Measurements from ENCODE around the gene ZNF160.
"Not testable (repeated sequence)": the region's sequence is repeated elsewhere in the genome, so short reads cannot be mapped to it uniquely, and the experiment has no call there.

The ZNF160 gene

DNA sequence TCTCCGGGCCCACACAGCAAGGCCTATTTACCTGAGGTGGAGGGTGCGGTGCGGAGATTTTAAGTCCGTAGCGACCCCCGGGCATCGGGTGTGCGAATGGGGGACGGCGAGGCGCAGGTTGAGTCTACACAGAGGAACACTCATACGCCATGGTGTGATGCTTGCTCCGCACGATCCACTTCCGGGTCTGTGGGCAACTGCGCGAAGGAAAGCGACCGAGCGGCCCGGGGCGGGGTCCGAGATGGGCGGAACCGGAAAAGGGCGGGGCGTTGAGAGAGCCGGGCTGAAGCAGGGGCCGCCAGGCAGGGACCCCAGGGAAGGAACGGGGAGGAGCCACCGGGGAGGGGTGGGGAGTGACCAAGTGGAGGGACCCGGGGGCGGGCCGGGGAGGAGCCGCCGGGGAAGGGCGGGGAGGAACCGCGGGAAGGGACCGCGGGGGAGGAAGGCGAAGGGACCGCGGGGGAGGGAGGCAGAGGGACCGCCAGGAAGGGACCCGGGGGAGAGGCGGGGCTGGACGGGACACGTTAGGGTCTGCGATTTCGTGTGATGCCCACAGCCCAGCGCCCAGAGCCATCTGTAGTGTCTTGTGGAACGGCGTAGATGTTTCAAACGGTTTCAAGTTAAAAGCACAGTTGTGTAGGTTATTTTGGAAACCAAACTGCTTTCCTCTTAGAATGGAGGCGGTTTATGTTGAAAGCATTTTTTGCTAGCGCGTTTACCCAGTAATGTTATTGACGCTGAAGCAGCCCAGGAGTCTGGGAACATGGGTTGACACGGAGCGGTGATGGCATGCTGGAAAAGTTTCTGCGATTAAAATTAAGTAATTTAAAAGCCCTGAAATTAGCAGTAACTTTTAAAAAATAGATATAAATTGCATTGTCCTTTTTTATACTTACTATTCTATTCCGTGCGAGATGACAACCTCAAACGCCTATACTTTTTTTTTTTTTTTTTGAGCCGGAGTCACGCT, at the start of gene ZNF160:
Gene ZNF160 (minus strand): TSS at position 189 of the 970 bp plus-strand sequence. CDS start 17,146 bp downstream, outside the sequence.
- peak; percentile 41 for FAIRE-seq

GRCh38 chr19:53147645-53148044, 44.4 kb upstream of the ZNF160 start:
- FAIRE-seq = no peak

- no peak for FAIRE-seq
These were observed 37.1 kb upstream of the ZNF160 start for GRCh38 chr19:53140351-53140750.

DNA sequence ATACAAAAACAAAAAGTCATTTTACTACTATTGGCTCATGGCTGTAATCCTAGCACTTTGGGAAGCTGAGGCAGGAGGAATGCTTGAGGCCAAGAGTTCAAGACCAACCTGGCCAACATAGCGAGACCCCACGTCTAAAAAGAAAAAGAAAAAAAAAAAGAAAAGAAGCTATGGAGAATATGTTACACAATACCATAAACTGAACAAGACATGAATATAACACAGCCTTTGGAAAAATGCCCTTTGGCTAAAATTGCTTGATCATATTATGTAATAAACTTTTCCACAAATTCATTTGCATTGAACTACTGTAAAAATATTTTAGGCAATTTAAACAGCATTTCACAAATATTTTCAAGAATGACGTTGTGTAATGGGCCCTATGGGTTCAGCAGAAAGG, 33.2 kb upstream of the ZNF160 start:
- FAIRE-seq = no peak

DNA sequence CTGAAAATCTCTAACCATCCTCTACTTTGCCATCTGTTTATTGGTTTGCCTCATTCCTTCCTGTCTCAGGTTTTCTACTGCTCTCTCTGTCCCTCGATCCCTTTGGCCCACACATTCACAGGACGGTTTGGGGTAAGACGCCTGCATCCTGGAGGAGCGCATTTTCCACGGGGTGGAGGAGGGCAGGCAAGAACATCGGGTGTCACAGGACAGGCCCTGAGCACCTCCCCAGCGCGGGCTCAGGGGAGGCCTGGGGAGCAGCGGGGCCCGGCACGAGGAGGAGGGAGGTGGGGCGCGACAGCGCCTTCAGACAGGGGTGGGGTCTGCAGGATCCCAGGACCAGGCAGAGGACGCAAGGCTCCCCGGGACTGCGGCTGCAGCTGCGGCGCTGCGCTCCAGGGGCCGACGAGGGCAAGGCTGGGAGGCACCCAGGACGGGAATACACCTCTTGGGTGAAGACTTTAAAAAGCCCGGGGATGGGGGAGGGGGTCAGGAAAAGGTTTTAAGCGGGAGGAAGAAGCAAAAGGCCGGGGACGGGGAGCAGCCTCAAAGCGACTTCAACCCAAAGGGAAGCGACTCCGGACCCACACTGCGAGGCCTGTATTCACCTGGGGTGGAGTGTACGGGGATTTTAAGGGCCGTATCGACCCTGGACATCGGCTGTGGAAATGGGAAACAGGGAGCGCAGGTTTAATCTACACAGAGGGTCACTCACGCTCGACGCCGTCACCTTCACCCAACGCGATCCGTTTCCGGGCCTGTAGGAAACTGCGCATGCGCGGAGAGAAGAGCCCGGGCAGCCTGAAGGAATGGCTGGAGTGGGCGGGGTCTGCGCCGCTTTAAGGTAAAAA, 29.1 kb upstream of the ZNF160 start, which contains the start of gene ZNF415:
Gene ZNF415 (minus strand): TSS at position 770 of the 851 bp plus-strand sequence. CDS start 10,234 bp downstream, outside the sequence.
- FAIRE-seq = no peak

DNA sequence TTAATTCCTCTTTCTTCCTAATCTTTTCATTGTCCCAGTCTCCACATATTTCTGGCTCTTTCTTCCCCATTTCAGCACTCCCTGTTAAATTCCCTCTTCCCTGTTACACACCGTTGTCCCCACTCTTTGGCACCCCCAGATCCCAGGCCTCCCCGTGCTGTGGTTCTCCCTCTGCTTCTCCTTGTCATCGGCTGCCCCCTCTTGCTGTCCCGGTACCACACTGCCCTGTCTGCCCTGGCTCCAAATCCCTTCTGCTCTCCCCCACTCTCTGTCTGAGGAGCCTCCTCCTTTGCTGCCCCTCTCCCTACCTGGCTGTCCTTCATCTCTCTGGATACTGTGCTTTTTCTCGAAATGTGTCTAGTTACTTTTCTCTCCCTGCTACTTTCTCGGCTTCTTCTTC, 28.5 kb upstream of the ZNF160 start:
- no peak for FAIRE-seq

DNA sequence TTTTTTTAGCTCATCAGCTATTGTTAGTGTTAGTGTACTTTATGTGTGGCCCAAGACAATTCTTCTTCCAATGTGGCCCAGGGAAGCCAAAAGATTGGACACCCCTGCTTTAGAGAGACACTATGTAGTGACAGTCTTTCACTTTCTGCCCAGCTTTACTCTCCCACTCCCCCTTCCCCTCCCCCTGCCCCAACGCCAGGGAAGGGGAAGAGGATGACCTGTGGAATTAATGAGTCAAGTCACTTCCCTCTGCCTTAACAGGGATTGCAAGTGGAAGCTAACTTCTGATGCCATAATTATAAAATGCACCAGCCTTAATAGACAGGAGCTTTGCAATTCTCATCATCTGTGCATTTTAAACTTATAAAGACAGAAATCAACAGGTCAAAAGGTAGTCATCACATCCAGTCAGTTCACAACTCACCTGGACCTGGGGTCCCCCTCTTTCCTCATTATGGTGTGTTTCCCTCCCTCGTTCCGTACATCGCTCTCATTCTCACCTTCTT, 27.9 kb upstream of the ZNF160 start:
- no peak for FAIRE-seq

DNA sequence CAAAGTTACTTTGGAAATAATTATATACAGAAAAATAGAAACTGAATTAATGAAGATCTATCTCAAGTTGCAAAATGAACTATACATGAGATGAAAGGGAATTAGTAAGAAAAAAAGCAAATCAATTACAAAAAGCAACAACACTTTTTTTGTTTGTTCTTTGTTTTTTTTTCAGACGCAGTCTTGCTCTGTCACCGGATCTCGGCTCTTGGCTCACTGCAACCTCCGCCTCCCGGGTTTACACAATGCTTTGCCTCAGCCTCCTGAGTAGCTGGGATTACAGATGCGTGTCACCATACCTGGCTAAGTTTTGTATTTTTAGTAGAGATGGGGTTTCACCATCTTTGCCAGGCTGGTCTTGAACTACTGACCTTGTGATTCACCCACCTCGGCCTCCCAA, 27.3 kb upstream of the ZNF160 start:
- no peak for FAIRE-seq

GRCh38 chr19:53126733-53127526, 23.7 kb upstream of the ZNF160 start:
- not testable (repeated sequence) for FAIRE-seq

GRCh38 chr19:53123400-53123799, 20.2 kb upstream of the ZNF160 start:
- FAIRE-seq = no peak

DNA sequence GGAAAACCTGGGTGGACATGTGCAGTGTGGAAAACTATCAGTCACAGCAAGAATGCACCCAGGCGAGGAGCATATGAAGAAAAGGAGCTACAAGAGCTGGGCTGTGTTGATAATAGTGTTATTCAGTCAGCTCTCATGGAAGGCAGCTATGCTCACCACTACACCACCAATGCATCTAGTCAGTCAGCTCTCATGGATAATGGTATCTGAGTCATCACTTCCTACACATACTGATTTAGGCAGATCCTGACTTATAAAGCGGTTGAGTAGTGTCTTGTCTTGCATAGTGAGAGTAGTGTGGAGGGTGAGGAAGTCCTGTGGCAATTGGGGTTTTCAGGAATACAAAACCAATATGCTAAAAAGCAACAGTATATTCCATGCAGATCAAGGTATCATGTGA, 9.1 kb upstream of the ZNF160 start:
- FAIRE-seq = no peak

DNA sequence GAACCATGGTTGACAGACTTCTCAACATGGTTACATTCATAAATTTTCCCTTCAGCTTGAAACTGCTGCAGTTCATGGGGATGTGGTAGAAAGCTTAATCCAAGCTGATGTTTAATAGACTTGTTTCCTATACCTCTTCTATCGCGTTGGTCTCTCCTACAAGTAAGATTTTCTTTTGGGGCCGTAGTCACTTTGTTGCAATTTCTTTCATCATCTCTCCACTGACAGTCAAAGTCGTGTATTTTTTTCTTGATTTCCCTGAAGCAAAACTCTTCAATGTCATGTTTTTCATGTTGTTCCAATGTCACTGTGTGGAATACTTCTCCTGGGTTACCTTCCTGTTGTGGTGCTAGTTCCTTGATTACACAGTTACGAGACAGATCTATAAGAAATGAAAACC, 6.3 kb upstream of the ZNF160 start:
- no peak for FAIRE-seq

GRCh38 chr19:53102756-53103233, 427 bp downstream of the ZNF160 start:
- no peak for FAIRE-seq

DNA sequence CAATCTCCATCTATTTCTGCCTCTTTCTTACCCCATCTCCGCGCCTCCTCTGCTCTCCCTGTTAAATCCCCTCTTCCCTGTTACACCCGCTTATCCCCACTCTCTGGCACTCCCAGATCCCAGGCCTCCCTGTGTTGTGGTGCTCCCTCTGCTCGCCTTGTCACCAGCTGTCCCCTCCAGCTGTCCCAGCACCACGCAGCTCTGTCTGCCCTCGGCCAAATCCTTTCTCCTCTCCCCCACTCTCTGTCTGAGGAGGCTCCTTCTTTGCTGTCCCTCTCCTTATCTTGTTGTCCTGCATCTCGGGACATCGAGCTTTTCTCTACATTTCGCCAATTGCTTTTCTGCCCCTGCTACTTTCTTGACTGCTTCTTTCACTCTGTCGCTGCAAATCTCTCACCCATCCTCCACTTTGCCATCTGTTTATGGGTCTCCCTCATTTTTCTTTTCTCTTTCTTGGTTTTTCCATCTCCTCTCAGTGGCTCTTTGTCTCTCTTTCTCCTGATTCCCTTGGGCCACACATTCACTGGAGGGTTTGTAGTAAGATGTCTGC, 941 bp downstream of the ZNF160 start:
- no peak for FAIRE-seq

- no peak for FAIRE-seq
These were observed 1.7 kb downstream of the ZNF160 start for GRCh38 chr19:53101518-53101917.

DNA sequence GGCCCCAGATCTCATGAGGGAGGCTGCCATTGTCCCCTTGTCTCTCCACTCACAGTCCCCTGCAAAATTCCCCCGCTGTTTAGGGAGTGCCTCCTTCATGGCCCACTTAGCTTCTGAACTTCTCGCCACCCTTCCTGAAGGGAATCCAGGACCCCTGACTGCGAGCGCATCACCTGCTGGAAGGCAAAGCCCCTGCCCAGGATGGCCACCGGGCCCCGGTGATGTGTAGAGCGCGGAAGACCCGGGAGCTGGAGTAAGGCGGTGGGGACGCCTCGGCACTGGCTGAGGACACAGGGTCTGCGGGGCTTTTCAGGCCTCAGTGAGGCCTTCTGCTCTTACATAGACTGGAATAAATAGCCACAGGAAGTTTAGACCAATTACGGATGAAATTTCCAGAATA, 4.7 kb downstream of the ZNF160 start:
- FAIRE-seq = not testable (repeated sequence)

DNA sequence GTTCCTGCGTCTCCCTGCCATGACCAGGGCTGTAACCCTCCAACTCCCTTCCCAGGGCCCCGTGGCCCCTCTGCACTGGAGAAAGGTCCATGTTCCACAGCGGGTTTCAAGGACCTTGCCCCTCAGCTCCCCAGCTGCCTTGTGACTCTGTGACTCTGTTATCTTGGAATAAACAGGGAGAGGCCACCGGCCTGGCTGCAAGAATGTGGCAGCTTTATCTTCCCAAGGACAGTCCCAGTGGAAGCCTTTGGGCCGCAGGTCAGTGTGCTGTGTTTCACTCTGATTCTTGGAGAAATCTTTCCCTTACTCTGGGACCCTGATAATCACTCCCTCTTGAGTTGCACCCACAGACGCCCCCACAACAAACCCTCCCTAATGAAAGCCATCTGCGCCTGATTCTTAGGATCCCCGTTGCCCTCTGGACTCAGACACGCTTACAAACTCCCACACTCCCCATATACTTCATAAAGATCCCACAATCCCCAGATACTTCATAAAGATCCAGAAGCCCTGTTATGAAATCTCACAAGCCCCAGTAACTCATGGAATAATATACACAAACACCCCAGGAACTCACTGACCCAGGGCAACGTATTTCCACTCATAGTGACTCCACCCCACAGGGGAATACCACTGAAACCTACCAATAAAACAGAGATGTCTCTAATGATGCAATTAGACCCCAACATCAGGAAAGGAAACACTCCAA, 6.1 kb downstream of the ZNF160 start:
- FAIRE-seq = not testable (repeated sequence)

DNA sequence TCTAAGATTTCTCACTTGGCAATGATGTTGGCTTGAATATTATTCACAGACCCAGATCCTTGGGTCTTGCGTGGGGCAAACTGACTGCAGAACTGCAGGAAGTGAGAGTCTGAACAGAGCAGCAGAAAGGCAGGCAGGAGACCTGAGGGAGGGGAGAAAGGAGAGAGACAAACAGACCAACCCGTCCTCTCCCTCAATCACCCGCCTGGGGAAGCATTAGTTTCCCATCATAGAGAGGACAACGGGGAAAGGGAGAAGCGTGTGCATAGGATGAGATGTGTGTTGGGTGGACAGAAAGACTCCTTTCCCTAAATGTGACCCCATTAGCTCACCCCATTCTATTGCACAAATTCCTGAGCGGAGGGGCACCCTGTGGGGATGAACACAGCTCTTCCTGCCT, 6.6 kb downstream of the ZNF160 start:
- not testable (repeated sequence) for FAIRE-seq

DNA sequence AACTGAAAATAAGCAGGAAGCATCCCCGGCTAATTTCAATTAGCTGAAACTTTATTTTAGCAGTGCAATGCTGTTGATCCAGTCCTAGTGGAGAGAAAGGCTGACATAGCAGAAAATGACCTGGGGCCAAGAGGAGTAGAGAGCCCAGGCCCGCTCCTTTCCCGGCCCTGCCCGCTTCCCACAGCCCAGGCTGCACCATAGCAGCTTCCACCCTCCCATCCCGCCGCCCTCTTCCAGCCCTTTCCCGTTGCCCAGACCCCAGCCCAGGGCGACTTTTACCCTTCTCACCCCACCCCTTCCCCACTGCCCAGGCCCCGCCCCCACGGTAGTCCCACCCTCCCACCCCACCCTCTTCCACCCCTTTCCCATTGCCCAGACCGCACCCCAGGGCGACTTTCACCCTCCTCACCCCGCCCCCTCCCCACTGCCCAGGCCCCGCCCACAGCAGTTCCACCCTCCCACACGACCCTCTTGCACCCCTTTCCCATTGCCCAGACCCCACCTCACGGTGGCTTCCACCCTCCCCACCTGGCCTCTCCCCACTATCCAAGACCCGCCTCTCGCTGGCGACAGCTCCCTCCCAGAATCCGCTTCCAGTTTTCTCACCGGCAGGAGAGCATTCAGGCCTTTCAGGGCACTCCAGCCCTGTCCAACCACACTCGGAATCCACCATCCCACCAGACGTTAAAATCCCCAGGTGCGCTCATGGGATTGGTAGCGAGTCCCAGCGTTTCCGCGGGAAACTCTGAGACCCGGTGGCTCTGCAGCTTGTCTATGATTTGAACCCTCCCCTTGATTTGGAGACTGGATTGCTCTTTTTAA, 8.3 kb downstream of the ZNF160 start:
- FAIRE-seq = no peak

GRCh38 chr19:53092723-53093122, 10.5 kb downstream of the ZNF160 start:
- FAIRE-seq = no peak
